K562 (cell line): ENCODE data around the gene PKHD1. TPM values are rescaled to one million over a fixed set of nuclear protein-coding genes. Genes with fewer than 3 reads are reported as not detected.

Source experiments
- ATAC-seq: fragments of 200-7000 bp; cut with Tn5 transposase; 3 replicates; pipeline ENCODE4 v1.9.1; 2020; ENCODE audit warnings: moderate library complexity
- BruUV-seq: library from RNA; stranded (reverse); fragments of 400-500 nt; replicated peaks from 2 replicates; lab custom pipeline; 2021; lab: Mats Ljungman, UMichigan
- CTCF ChIA-PET: fragments of 300-600 bp; formaldehyde crosslinking; extraction: SDS; loops from one replicate; lab custom pipeline; 2021; ENCODE audit warnings: low intra/inter-chr PET ratio; lab: Yijun Ruan, JAX
- POLR2A ChIA-PET: fragments of 300-600, 350-650 bp; sonication (Branson Sonifier 250); formaldehyde crosslinking; extraction: SDS; loops from one replicate; lab custom pipeline; 2021; ENCODE audit warnings: antibody characterized with exemption, inconsistent platforms; lab: Yijun Ruan, JAX
- DNase-seq, 4 experiments: peaks; one replicate each; pipeline versions ENCODE4 v3.0.0 to v3.0.0-alpha.2; 2011 to 2018; ENCODE audit warnings: low spot score in 3 of 4, mixed read lengths in 3 of 4; ENCODE audit errors: extremely low read depth in 1 of 4
- FAIRE-seq: peaks from 2 replicates; lab custom pipeline; 2011; peaks lifted over from hg19 to GRCh38; lab: Jason Lieb, UNC
- H2AFZ ChIP-seq: 2 replicates; pipeline ENCODE4 v1.6.0; 2011; ENCODE audit warnings: low read depth, low read length, control low read depth, inconsistent platforms
- H3K27ac ChIP-seq: fragments of 200-600 bp; 3 replicates; pipeline ENCODE4 v1.8.0; 2011; ENCODE audit warnings: low read depth, mild to moderate bottlenecking, control low read depth, inconsistent platforms, low read length, moderate library complexity, mixed read lengths; ENCODE audit errors: extremely low read depth
- H3K27me3 ChIP-seq, 2 experiments: fragments of 300-600 bp in 1 of 2; 2 replicates in 1 of 2; 3 replicates in 1 of 2; pipeline versions ENCODE4 v1.6.0 to v1.8.0; 2011; ENCODE audit warnings: inconsistent platforms in 2 of 2, low read length in 2 of 2, mild to moderate bottlenecking in 1 of 2, mixed read lengths in 1 of 2, moderate library complexity in 1 of 2; ENCODE audit not compliant: control insufficient read depth in 2 of 2, insufficient read depth in 2 of 2
- H3K36me3 ChIP-seq: fragments of 300-600 bp; 3 replicates; pipeline ENCODE4 v1.8.0; 2011; ENCODE audit warnings: mild to moderate bottlenecking, low read length, inconsistent platforms; ENCODE audit not compliant: control insufficient read depth, insufficient read depth
- H3K4me1 ChIP-seq, 2 experiments: fragments of 200-600 bp in 1 of 2; replicated peaks in 1 of 2; 2 replicates in 1 of 2; 3 replicates in 1 of 2; pipeline versions ENCODE4 v1.5.1 to v1.8.0; 2011; ENCODE audit warnings: inconsistent platforms in 2 of 2, low read length in 2 of 2, mild to moderate bottlenecking in 1 of 2, mixed read lengths in 1 of 2, moderate library complexity in 1 of 2; ENCODE audit not compliant: control insufficient read depth in 2 of 2, insufficient read depth in 2 of 2
- H3K4me2 ChIP-seq: 2 replicates; pipeline ENCODE4 v1.6.1; 2011; ENCODE audit warnings: low read length, control low read depth, inconsistent platforms, mixed read lengths; ENCODE audit not compliant: insufficient read depth
- H3K4me3 ChIP-seq: fragments of 200-600 bp; sonication (generic), shearing (Covaris generic); 2 replicates; pipeline ENCODE4 v1.5.1; 2016; ENCODE audit warnings: control low read depth, inconsistent platforms
- H3K79me2 ChIP-seq: fragments of 200-600 bp; 3 replicates; pipeline ENCODE4 v1.8.0; 2011; ENCODE audit warnings: low read length, inconsistent platforms; ENCODE audit not compliant: control insufficient read depth, insufficient read depth
- H3K9ac ChIP-seq, 2 experiments: 2 replicates each; pipeline versions ENCODE4 v1.6.0 to v1.6.1; 2011; ENCODE audit warnings: low read depth in 2 of 2, low read length in 2 of 2, control low read depth in 1 of 2, inconsistent platforms in 1 of 2, mild to moderate bottlenecking in 1 of 2, mixed read lengths in 1 of 2; ENCODE audit not compliant: insufficient read depth in 1 of 2
- H3K9me1 ChIP-seq: one replicate; pipeline ENCODE4 v1.6.0; 2011; ENCODE audit warnings: inconsistent platforms, mild to moderate bottlenecking, low read length, moderate library complexity; ENCODE audit not compliant: control insufficient read depth, insufficient read depth
- H3K9me3 ChIP-seq: replicated peaks from 2 replicates; pipeline ENCODE4 v1.5.1; 2011; ENCODE audit warnings: low read depth, low read length, inconsistent platforms; ENCODE audit not compliant: control insufficient read depth, insufficient read depth
- H4K20me1 ChIP-seq: replicated peaks from 2 replicates; pipeline ENCODE4 v1.6.1; 2011; ENCODE audit warnings: low read length, inconsistent platforms, mixed read lengths; ENCODE audit not compliant: control insufficient read depth, insufficient read depth
- KDM2B ChIP-seq: fragments of 250-450 bp; sonication (Bioruptor Pico); IDR thresholded peaks from 2 replicates; pipeline ENCODE4 v1.8.0; 2021; ENCODE audit warnings: mild to moderate bottlenecking, moderate library complexity
- RAD21 ChIP-seq, 2 experiments: fragments of 250-450 bp in 1 of 2; fragments of 450-650 bp in 1 of 2; sonication (Bioruptor Pico) in 1 of 2; formaldehyde crosslinking in 1 of 2; IDR thresholded peaks in 1 of 2; conservative IDR thresholded peaks in 1 of 2; 2 replicates each; pipeline versions ENCODE4 v1.4.0 to v1.8.0; 2020 to 2022; ENCODE audit warnings: mild to moderate bottlenecking in 2 of 2, moderate library complexity in 1 of 2
- SREBF2 ChIP-seq: sonication (generic); formaldehyde crosslinking; IDR thresholded peaks from 2 replicates; pipeline ENCODE4 v1.4.0; 2020; ENCODE audit warnings: mild to moderate bottlenecking, missing genetic modification reagents
- WGBS: fragments of 100-300 bp; shearing (Covaris generic); methylation state at CpG from one replicate; pipeline ENCODE4 v1.1.6; 2016; ENCODE audit warnings: low coverage, mixed read lengths; ENCODE audit not compliant: insufficient coverage; ENCODE audit errors: missing lambda C conversion rate; 5-methylcytosine and 5-hydroxymethylcytosine counted together
- in situ Hi-C: fragments of 300-500 bp; cut with MboI; formaldehyde crosslinking; loops from 4 replicates; pipeline ENCODE4 v1.15.0; 2018; ENCODE audit warnings: inconsistent platforms, mixed read lengths
- intact Hi-C: fragments of 100-400 bp; cut with micrococcal nuclease; formaldehyde crosslinking; loops from 2 replicates; pipeline ENCODE4 v1.14.2; 2022
- polyA plus RNA-seq, 8 experiments: library from polyadenylated mRNA; depleted of rRNA in 4 of 8; stranded (reverse) in 5 of 8; unstranded in 3 of 8; fragments of >200 nt; fragmentation: Nextera tagmentation in 2 of 8; fragmentation: Illumina TruSeq in 1 of 8; extraction: Ambion mirVana in 2 of 8; extraction: Trizol in 1 of 8; gene quantifications; 2 replicates each; pipeline versions ENCODE4 v1.2.1 to v1.2.3, GENCODE V29; 2011 to 2014; ENCODE audit warnings: inconsistent platforms in 1 of 8, missing spikeins in 1 of 8
- total RNA-seq, 7 experiments: library from RNA; depleted of rRNA in 6 of 7; stranded (reverse); fragments of >200 nt in 6 of 7; fragmentation: Illumina TruSeq in 2 of 7; extraction: Trizol in 2 of 7; gene quantifications; 2 replicates each; pipeline versions ENCODE4 v1.2.1 to v1.2.3, GENCODE V29; 2011 to 2021; ENCODE audit warnings: low replicate concordance in 1 of 7
- TF ChIP-seq, protein P1 (sequence below): fragments of 250-450 bp; sonication (Bioruptor Pico); IDR thresholded peaks from 2 replicates; pipeline ENCODE4 v1.8.0; 2022; ENCODE audit warnings: inconsistent platforms, mild to moderate bottlenecking, moderate library complexity, borderline replicate concordance
- TF ChIP-seq, protein P2 (sequence below): IDR thresholded peaks from 2 replicates; pipeline ENCODE4 v1.6.1; 2014; ENCODE audit warnings: antibody characterized with exemption

Gene PKHD1
- total and polyA plus RNA-seq, 9 of the 15 experiments (the other 6 are each of a cell fraction or from before 2014, with no cell fraction given), result 0.01 to 0.04 (median 0.01) TPM; not detected in 6

GRCh38 chr6:51584163-51584562 is 503.2 kb downstream of the PKHD1 start:
- no peaks in the 10 kb centered on the region for H3K9me3 ChIP-seq
- H3K4me3 ChIP-seq, result no peak overlapping the region
- no peak for TF ChIP-seq KDM2B (CRISPR knock-in tag)
- TF ChIP-seq, protein P1, sequence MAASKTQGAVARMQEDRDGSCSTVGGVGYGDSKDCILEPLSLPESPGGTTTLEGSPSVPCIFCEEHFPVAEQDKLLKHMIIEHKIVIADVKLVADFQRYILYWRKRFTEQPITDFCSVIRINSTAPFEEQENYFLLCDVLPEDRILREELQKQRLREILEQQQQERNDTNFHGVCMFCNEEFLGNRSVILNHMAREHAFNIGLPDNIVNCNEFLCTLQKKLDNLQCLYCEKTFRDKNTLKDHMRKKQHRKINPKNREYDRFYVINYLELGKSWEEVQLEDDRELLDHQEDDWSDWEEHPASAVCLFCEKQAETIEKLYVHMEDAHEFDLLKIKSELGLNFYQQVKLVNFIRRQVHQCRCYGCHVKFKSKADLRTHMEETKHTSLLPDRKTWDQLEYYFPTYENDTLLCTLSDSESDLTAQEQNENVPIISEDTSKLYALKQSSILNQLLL (CRISPR knock-in tag), result no peak
- no peak for TF ChIP-seq SREBF2 (CRISPR knock-in tag)
- no peaks in the 10 kb centered on the region for H3K9me1 ChIP-seq
- no peaks in the 10 kb centered on the region for H3K4me1 ChIP-seq
- H2AFZ ChIP-seq, result no peak overlapping the region
- FAIRE-seq (no peak), ATAC-seq (no peak), DNase-seq (no peak)
- BruUV-seq, result no TSS peak
- intact Hi-C loops, result no loop called here
- no peak overlapping the region for H3K27ac ChIP-seq
- H3K36me3 ChIP-seq, result no peaks in the 10 kb centered on the region
- H3K9ac ChIP-seq, result no peak overlapping the region
- WGBS, result 0% methylated on average over 3 of the region's 3 CpGs
- ChIA-PET CTCF (no interaction called here), POLR2A (no interaction called here)
- H3K79me2 ChIP-seq, result no peaks in the 10 kb centered on the region
- in situ Hi-C loops, result no loop called here
- H4K20me1 ChIP-seq, result no peaks in the 10 kb centered on the region
- H3K27me3 ChIP-seq, result no peaks in the 10 kb centered on the region
- H3K4me2 ChIP-seq, result no peak overlapping the region

DNA sequence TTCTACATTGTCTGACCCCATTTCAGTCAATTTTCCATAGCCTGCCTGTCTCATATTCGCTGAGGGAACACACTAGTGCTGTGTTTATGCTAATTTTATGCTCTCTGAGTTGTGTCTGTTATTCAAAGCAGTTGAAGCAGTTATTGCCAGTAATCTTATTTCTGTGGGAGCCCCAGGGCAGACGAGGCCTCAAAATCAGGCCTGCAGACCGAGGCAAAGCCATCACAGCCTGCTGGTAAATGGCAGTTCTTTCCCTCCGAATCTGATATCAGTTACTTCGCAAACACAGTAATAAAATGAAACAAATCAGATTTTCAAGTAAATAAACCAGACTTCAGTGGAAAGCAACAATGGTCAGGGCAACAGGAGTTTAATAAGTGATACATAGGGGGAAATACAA is 508.4 kb downstream of the PKHD1 start:
- no peak overlapping the region for H3K9ac ChIP-seq
- no peaks in the 10 kb centered on the region for H4K20me1 ChIP-seq
- H3K9me1 ChIP-seq, result no peaks in the 10 kb centered on the region
- H3K4me3 ChIP-seq, result no peak overlapping the region
- H3K9me3 ChIP-seq, result no peaks in the 10 kb centered on the region
- intact Hi-C loops, result no loop called here
- H3K27ac ChIP-seq, result no peak overlapping the region
- no peak for DNase-seq
- ChIA-PET POLR2A (no interaction called here), CTCF (no interaction called here)
- FAIRE-seq, result no peak
- H3K27me3 ChIP-seq, result no peaks in the 10 kb centered on the region
- no TSS peak for BruUV-seq
- TF ChIP-seq, protein P2, sequence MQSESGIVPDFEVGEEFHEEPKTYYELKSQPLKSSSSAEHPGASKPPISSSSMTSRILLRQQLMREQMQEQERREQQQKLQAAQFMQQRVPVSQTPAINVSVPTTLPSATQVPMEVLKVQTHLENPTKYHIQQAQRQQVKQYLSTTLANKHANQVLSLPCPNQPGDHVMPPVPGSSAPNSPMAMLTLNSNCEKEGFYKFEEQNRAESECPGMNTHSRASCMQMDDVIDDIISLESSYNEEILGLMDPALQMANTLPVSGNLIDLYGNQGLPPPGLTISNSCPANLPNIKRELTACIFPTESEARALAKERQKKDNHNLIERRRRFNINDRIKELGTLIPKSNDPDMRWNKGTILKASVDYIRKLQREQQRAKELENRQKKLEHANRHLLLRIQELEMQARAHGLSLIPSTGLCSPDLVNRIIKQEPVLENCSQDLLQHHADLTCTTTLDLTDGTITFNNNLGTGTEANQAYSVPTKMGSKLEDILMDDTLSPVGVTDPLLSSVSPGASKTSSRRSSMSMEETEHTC, result no peak
- no peak for TF ChIP-seq RAD21 (CRISPR knock-in tag; conservative IDR thresholded peaks at IDR 0.05 in 1 of 2, IDR thresholded peaks at IDR 0.05 in 1 of 2)
- no peak overlapping the region for H2AFZ ChIP-seq
- 1% methylated on average over 5 of the region's 5 CpGs for WGBS
- in situ Hi-C loops, result no loop called here
- H3K4me2 ChIP-seq, result no peak overlapping the region
- no peaks in the 10 kb centered on the region for H3K36me3 ChIP-seq
- H3K4me1 ChIP-seq, result no peaks in the 10 kb centered on the region
- no peaks in the 10 kb centered on the region for H3K79me2 ChIP-seq
- ATAC-seq, result no peak
